ENCODE measurements around the gene ZC3H12D.
"Not testable (repeated sequence)": the region's sequence is repeated elsewhere in the genome, so short reads cannot be mapped to it uniquely, and the experiment has no call there.

Gene ZC3H12D

GRCh38 chr6:149484733-149485700 lies at the start of gene ZC3H12D:
Gene ZC3H12D (minus strand): TSS chr6:149485014. CDS start chr6:149474543, 10,471 bp downstream.
- DNase-seq: no peak

GRCh38 chr6:149529650-149530049 lies 44.8 kb upstream of the ZC3H12D start:
- DNase-seq: no peak

GRCh38 chr6:149515494-149515893 lies 30.7 kb upstream of the ZC3H12D start:
- DNase-seq: no peak

DNA sequence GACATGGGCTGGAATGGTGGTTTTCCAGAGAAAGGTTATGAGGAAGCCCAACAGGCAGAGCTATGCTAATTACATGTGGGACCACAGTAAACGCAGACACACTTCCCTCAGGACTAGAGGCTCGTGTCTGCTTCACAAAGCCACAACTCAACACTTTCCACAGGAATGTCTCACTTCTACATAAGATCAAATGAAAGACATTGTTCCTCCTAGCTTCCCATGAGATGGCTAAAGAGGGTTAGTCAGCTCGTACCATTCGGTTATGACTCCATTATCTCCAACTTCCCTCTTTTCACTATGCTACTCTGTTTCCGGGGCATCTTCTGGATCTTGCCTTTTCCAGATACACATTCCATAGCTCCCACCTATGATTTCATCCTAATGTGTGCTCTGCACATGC lies 29.1 kb upstream of the ZC3H12D start:
- DNase-seq: no peak

DNA sequence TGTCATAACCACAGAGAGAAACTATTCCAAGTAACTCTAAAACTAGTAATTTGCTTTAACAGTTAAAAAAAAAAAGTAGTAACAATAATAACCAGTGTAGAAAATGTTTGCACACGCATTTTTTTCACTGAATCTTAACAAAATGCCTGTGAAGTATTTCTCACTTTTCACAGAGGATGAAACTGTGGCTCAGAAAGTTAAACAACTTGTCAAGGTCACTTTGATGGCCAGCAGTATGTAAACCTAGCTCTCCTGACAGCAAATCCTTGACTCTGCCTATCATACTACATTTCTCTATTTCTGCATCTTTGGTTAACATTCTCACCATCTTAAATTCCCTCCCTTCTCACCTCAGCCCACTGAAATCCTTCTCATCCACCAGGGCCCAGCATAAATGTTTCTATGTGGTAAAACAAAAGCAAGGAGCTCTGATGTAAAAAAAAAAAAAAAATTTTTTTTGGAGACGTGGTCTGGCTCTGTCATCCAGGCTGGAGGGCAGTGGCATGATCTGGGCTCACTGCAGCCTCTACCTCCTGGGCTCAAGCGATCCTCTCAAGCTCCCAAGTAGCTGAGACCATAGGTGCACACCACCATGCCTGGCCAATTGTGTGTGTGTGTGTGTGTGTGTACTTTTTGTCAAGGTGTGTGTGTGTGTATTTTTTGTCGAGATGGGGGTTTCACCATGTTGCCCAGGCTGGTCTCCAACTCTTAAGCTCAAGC lies 26.1 kb upstream of the ZC3H12D start:
- no peak for DNase-seq

DNA sequence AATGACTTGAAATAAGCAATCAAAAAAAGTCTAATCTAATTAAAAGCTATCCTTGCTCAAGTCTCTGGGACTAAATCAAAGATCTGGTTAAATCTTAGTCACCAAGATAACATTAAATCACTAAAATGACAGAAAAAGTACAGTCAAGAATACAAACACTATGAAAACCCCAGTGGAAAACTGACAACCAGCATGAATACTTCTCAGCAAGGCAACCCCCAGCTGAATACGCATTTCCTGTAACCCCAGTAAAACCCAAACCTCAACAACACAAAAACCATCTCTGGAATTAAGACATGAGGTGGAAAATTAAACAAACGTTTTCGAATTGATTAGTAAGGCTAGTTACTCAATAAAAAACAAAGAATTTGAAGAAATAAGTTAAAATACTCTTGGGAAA lies 23.7 kb upstream of the ZC3H12D start:
- DNase-seq: no peak

- DNase-seq: no peak
Measured at GRCh38 chr6:149503872-149504271, 19.1 kb upstream of the ZC3H12D start.

DNA sequence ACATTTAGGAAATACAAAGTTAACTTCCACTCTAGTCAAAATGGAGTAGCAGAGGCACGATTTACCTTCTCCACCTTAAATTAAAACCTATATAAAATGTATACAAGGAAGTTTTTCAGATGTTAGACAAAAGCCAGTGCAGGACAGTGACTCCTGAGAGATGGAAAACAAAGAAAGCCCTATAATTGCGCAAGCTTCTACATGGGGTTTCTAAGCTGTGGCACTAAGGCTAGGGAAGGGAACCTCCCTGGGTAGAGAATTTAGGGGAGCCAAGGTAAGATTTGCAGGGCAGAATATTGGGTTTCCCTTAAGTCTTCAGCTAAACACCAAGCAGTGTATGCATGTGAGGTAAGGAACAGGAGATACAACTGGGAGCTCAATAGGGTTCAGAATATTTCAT lies 18.5 kb upstream of the ZC3H12D start:
- DNase-seq: no peak

- DNase-seq: no peak
Measured at GRCh38 chr6:149501768-149502167, 17.0 kb upstream of the ZC3H12D start.

- DNase-seq: no peak
Measured at GRCh38 chr6:149501201-149501600, 16.4 kb upstream of the ZC3H12D start.

DNA sequence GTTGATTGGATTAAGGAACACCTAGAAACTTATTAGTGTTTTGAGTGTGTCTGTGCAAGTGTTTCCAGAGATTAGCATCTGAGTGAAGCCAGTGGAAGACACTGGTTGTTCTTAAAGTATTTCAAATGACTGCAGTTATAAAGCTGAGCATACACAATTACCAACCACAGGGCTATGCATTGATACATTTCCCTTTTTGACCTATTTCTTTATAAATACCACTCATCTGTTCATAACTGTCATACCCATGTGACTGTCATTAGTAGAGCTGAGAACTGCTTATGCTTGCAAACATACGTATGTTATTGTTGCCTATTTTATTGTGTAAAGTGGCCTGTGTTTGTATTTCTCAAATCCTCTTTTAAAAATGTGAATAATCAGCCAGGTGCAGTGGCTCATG lies 15.3 kb upstream of the ZC3H12D start:
- DNase-seq: no peak

DNA sequence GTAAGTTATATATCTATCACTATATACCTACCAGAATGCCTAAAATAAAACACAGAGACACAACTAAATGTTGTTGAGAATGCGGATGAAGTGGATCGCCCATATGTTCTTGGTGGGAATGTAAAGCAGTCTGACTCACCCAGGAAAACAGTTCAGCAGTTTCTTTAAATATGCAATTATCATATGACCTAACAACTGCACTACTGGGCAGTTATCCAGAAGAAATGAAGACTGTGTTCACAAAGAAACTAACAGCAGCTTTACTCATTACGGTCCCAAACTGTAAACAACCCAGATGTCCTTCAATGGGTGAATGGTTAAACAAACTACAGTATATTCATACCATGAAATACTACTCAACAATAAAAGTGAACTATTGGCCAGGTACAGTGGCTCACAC lies 14.3 kb upstream of the ZC3H12D start:
- DNase-seq: no peak

DNA sequence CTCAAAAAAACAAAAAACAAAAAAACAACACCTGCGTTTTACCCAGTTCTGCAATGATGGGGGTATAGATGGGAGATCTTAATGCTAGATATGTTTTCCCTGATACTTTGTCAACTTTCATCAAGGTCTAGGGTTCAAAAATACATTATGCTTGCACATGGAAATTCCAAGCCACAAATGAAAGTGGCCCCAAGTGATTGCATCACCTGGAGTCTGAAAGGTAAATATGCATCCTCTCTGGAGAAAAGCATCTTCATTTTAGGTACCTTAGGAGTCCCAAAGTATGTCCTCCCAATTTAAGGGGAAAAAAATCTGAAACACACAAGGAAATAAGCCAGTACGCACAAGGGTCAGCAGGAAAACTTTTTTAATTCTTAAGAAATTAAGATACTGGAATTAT lies 12.6 kb upstream of the ZC3H12D start:
- no peak for DNase-seq

DNA sequence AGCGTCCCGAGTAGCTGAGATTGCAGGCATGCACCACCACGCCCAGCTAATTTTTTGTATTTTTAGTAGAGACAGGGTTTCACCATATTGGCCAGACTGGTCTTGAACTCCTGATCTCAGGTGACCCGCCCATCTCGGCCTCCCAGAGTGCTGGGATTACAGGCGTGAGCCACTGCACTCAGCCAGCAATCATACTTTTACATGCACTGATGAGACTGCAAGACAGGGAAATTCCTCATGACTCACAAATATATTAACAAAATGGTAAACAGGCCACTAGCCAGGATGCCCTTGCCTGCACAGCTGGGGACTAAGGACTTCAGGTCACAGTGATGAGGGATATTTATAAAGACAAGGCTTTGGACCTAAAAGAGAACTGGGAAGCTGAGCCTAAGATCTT lies 11.8 kb upstream of the ZC3H12D start:
- not testable (repeated sequence) for DNase-seq

DNA sequence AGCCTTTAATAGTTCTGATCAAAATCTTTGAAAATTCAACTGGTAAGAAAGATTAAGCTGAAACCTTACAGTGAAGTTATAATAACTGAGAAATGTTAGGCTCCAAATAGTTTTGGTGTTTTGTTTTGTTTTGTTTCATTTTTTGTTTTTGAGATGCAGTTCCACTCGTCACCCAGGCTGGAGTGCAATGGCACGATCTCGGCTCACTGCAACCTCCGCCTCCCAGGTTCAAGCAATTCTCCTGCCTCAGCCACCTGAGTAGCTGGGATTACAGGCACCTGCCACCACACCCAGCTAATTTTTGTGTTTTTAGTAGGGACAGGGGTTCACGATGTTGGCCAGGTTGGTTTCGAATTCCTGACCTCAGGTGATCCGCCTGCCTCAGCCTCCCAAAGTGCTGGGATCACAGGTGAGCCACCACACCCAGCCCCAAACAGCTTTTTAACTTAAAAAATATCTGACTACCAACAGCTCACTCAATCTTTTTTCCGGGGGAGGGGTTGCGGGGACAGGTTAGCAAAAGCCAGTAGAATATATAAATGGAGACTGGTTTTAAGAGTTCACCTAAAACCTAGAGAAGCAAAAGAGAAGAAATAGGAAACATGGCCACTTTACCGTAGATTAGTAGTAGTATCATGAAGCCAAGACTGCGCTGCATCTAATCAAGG lies 10.7 kb upstream of the ZC3H12D start:
- not testable (repeated sequence) for DNase-seq

DNA sequence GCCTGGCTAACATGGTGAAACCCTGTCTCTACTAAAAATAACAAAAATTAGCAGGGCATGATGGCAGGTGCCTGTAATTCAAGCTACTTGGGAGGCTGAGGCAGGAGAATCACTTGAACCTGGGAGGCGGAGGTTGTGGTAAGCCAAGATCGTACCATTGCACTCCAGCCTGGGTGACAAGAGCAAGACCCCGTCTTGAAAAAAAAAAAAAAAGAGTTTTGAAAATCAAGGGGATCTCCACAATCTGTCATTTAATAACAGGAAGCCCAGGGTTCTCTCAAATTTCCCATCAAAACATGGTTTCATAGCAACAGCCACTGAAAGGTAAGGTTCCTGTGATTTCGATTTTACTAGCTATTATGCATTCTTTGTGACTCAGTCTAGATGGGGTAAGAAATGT lies 10.0 kb upstream of the ZC3H12D start:
- DNase-seq: not testable (repeated sequence)

DNA sequence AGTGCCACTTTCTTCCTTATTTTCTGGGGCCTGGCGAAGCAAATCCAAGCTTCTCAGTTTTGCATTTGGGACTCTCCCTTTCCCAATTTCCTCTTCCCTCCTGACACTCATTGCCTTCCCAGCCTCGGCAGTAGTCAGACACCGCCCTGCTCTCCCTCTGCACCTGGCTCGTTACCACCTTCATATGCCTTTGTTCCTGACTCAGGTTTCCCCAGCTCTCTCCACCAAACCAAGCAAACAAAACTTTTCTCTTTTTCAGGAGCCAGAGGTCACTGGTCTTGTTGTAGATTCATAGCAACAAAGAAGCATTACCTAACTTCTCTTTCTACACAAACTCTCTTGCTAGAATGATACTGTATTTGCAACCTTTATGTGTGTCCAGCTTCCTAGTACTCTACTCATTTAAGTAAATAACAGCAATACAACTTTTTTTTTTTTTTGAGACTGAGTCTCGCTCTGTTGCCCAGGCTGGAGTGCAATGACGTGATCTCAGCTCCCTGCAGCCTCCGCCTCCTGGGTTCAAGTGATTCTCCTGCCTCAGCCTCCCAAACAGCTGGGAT lies 9.0 kb upstream of the ZC3H12D start:
- no peak for DNase-seq

GRCh38 chr6:149492798-149493343 lies 8.1 kb upstream of the ZC3H12D start:
- DNase-seq: no peak

- DNase-seq: no peak
Measured at GRCh38 chr6:149489967-149490366, 5.2 kb upstream of the ZC3H12D start.

GRCh38 chr6:149488815-149489214 lies 4.0 kb upstream of the ZC3H12D start:
- no peak for DNase-seq

GRCh38 chr6:149487316-149487715 lies 2.5 kb upstream of the ZC3H12D start:
- DNase-seq: no peak

- no peak for DNase-seq
Measured at GRCh38 chr6:149483849-149484655, 762 bp downstream of the ZC3H12D start.

All from DMS79 (cell line).